ENCODE results near the gene ZNF219.
"Not testable (repeated sequence)": the region's sequence is repeated elsewhere in the genome, so short reads cannot be mapped to it uniquely, and the experiment has no call there.

The ZNF219 gene

DNA sequence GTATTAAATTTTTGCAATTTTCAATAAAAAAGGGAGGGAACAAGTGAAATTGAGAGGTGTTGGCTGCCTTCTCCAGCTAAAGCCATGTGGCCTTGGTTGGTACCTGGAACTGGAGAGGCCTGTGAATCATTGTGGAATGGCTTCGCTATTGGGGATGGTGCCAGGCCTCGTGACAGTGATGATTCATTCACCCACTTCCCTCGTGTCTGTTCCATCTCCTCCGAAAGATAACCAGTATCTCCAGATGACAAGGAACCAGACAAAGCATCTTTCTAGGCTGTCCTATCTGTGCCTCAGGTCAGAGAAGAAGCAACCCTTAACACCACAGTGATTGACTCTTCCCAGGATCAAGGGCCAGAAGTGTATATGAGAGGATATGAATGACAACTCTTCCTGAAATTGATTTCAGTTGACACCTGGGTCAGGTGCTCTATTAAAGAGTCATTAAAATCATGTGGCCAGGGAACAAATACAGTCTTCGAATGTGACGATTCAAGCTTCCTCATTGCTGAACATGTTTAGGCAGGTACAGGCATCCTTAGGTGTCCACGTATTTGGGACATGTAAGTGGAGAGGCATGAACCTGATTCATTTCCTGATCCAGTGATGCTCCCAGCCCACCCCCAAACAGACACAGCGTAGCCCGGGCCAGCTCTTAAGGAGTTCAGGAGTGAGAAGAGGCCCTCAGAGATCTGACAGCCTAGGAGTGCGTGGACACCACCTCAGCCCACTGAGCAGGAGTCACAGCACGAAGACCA lies 56.6 kb downstream of the ZNF219 start, which contains the start of gene RNASE7:
TSS of gene RNASE7 (plus strand) at position 687 of the 758 bp plus-strand sequence. CDS start 631 bp downstream, outside the sequence.
- DNase-seq: no peak

DNA sequence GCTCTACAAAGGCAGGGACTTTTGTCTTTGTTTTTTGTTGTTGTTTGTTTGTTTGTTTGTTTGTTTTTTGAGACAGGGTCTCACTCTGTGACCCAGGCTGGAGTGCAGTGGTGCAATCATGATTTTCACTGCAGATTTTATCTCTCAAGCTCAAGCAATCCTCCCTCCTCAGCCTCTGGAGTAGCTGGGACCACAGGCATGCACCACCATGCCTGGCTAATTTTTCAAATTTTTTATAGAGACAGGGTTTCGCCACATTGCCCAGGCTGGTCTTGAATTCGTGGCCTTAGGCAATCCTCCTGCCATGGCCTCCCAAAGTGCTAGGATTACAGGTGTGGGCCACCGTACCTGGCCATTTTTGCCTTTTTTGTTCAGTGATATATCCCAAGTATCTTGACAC lies 57.5 kb downstream of the ZNF219 start:
- not testable (repeated sequence) for DNase-seq

DNA sequence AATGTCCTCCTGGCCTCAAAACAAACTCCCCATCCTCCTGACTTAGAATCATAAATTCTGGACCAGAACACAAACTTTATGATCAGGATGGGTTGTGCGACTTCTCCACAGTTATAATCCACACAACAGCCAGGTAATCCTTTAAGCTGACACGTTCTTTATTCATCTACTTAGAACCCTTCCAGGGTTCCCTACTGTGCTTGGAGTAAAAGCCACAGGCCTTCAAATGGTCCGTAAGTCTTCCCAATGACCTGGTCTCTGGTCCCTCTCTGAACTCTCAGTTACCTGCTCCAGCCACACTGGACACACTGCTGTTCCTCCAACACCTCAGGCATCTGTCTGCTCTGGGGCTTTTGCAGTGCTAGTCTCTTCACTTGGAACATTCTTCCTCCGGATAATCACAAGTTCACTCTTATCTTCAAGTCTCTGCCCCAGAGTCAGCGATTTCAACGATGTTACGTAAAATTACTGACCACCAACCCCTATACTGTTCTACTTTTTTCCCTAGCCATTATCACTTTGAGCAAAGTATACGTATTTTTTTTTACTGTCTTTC lies 58.0 kb downstream of the ZNF219 start:
- DNase-seq: no peak

All from OCI-M1 (cell line).